DMS 273 (cell line): ENCODE measurements around the gene RTN4IP1.

Experiments used
- DNase-seq: peaks from one replicate; lab custom pipeline; 2025; ENCODE audit not compliant: unreplicated experiment; lab: John Stamatoyannopoulos, UW

Gene RTN4IP1, protein sequence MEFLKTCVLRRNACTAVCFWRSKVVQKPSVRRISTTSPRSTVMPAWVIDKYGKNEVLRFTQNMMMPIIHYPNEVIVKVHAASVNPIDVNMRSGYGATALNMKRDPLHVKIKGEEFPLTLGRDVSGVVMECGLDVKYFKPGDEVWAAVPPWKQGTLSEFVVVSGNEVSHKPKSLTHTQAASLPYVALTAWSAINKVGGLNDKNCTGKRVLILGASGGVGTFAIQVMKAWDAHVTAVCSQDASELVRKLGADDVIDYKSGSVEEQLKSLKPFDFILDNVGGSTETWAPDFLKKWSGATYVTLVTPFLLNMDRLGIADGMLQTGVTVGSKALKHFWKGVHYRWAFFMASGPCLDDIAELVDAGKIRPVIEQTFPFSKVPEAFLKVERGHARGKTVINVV

DNA sequence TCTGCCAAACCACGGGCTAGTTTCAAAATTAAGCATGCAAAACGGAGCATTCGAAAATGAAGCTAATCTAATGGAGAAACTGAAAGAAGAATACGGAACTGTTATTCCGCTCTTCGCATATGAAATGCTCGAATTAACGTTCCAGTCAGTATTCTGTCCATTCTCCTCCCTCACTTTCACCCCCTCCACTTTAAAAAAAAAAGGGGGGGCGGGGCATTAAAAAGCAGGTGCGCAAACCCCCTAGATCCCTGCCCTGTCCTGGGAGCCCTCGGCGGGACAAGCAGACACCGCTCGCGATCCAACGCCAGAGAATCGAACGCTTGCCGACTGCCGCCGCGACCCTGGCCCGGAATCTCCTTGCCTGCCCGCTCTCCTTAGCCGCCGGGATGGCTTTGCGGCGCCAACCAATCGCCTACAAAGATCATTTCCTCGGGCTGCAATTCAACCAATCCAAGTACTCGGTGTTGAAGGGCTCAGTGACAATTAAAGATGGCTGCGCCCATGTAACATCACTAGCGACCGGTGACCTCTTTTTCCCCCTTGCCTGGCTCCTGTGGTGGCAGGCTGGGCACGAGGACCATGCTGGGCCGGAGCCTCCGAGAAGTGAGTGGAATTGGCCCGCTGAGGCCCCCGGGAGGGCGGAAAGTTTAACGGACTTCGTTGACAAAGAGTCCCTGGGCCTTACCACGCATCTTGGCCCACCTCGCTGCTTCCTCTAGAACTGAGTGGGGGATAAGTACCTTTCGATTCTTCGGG is at the start of gene RTN4IP1, which contains the start of gene QRSL1:
TSS of gene RTN4IP1 (minus strand) at position 396 of the 756 bp plus-strand sequence. CDS start 477 bp downstream, outside the sequence.
TSS of gene QRSL1 (plus strand) at position 476 of the 756 bp plus-strand sequence. CDS start at position 580, 104 bp downstream.
- peak; percentile 96 for DNase-seq

DNA sequence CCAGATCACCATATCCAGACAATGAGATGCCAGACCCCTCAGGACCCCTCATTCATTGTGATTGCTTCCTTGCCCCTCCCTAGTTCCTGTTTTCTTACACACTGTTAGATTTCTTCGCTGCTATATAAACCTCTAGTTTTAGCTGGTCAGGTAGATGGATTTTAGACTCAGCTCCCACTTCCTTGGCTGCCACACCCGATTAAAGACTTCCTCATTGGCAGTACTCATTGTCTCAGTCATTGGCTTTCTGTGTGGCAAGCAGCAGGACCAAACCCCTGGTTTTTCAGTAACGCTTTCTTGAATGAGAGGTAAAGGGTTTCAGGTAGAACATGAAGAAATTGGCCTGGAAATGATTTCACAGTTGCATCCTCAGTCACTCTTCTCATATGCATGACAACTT is 48.0 kb upstream of the RTN4IP1 start:
- DNase-seq = no peak

GRCh38 chr6:106674541-106675229 is 45.4 kb upstream of the RTN4IP1 start:
- DNase-seq = no peak

DNA sequence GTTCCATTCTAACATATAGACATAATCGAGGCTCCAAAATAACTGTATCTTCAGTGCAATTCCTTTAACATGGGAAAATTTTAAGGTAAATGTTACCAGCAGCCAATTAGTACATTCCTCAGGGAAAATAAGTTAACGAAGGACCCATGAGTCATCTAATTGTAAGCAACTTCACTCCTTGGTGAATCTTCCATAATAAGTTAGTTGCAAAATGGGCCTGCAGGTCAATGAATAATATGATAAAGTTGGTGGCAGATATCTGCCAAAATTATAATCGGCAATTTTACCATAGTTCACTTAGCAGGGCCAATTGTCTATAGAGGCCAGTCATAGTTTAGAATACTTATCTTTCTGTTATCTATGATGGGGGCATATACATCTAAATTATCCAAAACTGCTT is 42.4 kb upstream of the RTN4IP1 start:
- DNase-seq = no peak

DNA sequence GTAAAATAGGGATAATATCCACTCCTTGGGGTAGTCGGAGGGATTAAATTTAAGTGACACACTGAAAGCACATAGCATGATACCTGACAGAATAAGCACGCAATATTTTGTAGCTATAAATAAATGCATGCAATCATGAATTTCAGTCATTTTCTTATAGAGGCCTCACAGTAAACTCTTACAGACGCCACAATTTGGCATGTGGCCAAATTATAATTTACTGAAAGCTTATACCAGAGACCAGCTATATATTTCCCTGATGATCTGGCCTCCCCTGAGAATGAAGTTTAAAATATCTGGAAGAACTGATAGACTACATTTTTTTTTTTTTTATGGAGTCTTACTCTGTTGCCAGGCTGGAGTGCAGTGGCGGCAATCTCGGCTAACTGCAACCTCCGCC is 40.9 kb upstream of the RTN4IP1 start:
- peak; percentile 8 for DNase-seq

GRCh38 chr6:106667022-106667402 is 37.7 kb upstream of the RTN4IP1 start:
- DNase-seq = no peak

DNA sequence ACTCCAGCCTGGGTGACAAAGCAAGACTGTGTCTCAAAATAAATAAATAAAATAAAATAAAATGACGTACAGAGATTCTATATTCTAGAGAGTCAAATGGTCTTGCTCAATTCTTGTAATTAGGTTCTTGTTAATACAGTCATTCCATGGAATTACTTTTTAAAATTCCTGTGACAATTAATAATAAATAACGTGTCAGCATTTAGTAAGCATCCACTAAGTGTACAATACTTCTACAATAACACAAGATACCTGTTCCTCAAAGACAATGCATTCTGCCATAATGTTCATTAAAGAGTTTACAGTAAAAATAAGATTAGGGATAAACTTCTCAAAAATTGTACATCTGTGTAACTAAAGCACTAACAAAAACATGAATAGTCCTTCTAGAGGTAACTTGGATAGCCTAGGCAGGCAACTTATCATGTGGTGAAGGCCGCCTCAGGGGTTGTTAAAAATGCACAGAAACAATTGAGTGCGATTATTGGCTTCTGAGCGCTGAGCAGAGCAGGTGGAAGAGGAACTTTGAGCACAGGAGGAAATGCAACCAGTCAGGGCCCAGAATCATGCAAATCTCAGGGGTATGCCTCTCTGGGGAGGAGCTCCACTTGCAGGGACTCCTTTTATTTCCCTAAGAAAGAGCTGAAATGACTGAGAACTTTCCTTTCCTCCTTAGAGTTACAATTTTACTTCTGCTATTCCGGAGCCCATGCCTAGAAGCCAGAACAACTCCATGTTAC is 37.2 kb upstream of the RTN4IP1 start:
- DNase-seq = no peak

- no peak for DNase-seq
These were observed 33.2 kb upstream of the RTN4IP1 start for GRCh38 chr6:106662458-106662857.

DNA sequence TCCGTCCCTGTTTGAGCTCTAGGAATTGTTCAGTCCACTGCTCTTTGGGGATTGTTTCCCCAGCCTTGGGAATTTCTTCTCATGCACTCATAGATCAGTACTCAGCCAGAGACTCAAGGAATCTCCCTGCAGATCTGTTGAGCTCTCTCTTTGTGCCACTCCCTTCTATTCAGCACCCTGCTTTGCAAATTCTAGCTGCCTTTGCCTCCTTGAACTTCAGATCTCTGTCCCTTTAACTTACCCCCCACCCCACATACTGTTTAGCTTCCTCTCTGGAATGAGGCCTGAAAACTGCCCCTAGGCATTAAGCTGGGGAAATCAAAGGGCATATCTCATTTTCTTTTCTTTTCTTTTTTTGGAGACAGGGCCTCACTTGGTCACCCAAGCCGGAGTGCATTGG is 30.6 kb upstream of the RTN4IP1 start:
- no peak for DNase-seq

- DNase-seq = no peak
These were observed 29.2 kb upstream of the RTN4IP1 start for GRCh38 chr6:106658469-106658868.

- DNase-seq = no peak
These were observed 19.5 kb upstream of the RTN4IP1 start for GRCh38 chr6:106648651-106649308.

GRCh38 chr6:106643061-106643460 is 13.8 kb upstream of the RTN4IP1 start:
- DNase-seq = no peak

GRCh38 chr6:106642476-106642875 is 13.2 kb upstream of the RTN4IP1 start:
- DNase-seq = no peak

- DNase-seq = no peak
These were observed 10.5 kb upstream of the RTN4IP1 start for GRCh38 chr6:106639812-106640211.

DNA sequence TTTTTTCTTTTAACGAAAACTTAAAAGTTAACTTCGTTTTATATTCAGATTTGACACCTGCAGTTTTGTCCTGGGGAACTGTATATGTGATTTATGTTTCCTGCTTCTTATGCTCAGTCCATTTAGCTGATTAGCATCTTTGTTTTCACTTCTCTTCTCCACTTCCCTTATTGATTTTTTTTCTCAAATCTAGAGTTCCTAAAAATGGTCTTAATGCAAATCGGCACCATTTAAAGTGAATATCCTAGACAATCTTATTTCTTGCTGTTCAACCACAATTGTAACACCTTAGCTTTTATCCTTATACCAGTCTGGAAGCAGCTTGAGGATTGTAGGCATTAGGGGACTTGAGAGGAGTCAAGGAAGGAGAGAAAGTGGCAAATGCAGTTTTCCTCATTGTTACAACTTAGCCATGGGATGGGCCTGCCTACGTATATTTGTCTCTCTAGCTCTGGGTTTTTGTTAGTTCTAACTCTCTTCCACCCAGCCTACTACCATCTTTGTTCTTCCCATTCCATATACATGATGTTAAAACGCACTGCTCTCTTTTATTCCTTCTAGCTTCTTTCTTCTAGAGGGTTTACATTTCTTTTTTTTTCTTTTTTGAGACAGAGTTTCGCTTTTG is 8.5 kb upstream of the RTN4IP1 start:
- no peak for DNase-seq

DNA sequence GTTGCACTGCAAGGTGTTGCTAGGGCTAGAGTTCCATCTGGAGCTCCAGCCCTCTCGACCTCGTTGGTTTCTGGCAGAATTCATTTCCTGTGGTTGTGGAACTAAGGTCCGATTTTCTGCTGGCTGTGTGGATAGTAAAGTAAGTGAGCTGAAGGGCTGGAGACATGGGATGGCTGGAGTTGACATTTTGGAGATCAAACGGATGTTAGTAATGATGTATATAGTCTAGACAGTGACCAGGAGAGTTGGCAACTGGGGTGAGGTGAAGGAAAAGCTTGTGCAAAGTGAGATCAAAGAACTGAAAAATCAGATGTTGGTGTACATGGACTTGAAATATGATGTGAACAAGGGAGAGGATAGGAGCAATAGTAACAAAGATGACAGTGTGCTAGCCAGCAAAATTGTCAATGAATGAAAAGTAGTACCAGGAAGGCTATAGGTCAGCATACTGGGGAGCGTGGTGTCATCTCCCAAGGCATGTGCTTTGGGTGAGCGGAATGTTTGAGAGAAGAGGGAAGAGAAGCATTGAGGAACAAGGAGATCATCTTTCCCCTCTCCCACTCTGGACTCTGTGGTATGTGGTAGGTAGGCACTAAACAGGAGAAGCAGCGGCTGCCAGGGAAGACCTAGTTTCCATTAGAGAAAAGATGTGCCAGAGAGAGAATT is 7.9 kb upstream of the RTN4IP1 start:
- DNase-seq = no peak

- DNase-seq = no peak
These were observed 5.3 kb upstream of the RTN4IP1 start for GRCh38 chr6:106634565-106634964.

DNA sequence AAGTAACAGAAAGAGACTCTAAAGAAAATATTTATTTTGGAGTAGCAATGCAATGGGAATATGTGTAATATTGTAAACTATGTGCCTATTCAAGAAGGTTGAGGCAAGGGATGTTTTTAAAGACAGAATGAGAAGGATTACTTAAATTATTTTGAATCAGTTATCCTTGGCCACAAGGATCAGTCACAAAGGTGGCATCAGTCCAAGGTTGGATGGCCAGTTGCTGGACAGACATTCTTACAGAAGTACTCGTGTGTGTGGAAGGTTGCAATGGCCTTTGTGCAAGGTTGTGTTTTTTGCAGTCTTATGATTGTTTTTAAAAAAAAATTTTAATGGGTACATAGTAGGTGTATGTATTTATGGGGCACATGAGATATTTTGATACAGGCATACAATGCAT is 2.0 kb upstream of the RTN4IP1 start:
- no peak for DNase-seq

DNA sequence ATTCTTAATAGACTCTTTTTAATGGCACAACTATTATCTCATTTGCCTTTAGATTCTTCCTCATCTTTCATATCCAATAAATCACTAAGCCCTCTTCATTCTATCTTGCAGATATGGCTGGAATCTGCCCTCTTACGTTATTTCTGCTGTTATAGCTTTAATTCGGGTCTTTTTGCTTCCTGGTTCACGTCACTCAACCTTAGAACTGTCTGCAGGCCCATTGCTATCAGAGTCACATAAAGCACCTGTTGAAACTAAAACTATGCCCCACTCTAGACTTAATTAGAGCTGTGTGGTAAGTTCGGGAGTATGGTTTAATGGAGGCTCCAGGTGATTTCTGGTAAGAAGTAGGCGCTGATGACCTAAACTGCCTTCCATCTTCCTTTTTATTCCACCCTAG is 1.1 kb upstream of the RTN4IP1 start:
- DNase-seq = peak; percentile 31

DNA sequence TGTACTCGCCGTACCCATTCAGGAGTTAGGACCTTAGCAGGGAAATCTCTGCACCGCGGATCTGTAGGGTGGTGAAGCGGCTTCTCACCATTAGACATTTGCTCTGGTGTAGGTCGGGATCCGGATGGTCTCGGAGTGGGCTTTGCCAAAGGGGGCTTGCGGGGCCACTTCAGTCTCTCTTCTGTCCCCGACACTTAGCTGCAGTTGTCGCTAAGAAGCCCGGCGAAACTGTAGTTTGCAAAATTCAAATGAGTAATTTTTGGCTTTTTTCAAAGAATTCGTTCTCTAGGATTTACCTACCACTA is 513 bp upstream of the RTN4IP1 start:
- DNase-seq = no peak
